Endometrial microvascular endothelial cells (primary cell): ENCODE data around the gene PGF. TPM values are rescaled to one million over a fixed set of nuclear protein-coding genes. Genes with fewer than 3 reads are reported as not detected.

Source experiments
- in situ Hi-C: cut with HindIII; loops from 2 replicates; pipeline ENCODE4 v1.10.0; 2017; ENCODE audit warnings: low sequenced_read_pairs, low pct_unique_long_range_greater_than_20kb; ENCODE audit errors: inconsistent ontology term
- total RNA-seq: library from RNA; depleted of rRNA; stranded (reverse); fragments of >200 nt; gene quantifications from one replicate; pipeline ENCODE4 v1.2.3, GENCODE V29; 2015; ENCODE audit errors: inconsistent ontology term

PGF gene
- total RNA-seq, 1 donor from 2014 or later = 80.7 TPM

- in situ Hi-C loops = no loop called here
Observed at GRCh38 chr14:74979442-74980397, 24.3 kb upstream of the PGF start.

- in situ Hi-C loops = no loop called here
Observed at GRCh38 chr14:74979029-74979428, 23.6 kb upstream of the PGF start.

- in situ Hi-C loops = no loop called here
Observed at GRCh38 chr14:74978416-74978947, 23.1 kb upstream of the PGF start.

GRCh38 chr14:74977901-74978385 lies 22.5 kb upstream of the PGF start:
- in situ Hi-C loops = no loop called here

GRCh38 chr14:74977164-74977900 lies 21.9 kb upstream of the PGF start:
- in situ Hi-C loops = no loop called here

GRCh38 chr14:74976264-74977113 lies 21.1 kb upstream of the PGF start:
- in situ Hi-C loops = no loop called here

GRCh38 chr14:74975059-74975810 lies 19.8 kb upstream of the PGF start:
- in situ Hi-C loops = no loop called here

GRCh38 chr14:74974364-74975058 lies 19.1 kb upstream of the PGF start:
- in situ Hi-C loops = no loop called here

GRCh38 chr14:74973905-74974363 lies 18.5 kb upstream of the PGF start:
- in situ Hi-C loops = no loop called here

GRCh38 chr14:74973003-74973653 lies 17.7 kb upstream of the PGF start:
- in situ Hi-C loops = no loop called here

GRCh38 chr14:74968811-74969210 lies 13.4 kb upstream of the PGF start:
- in situ Hi-C loops = no loop called here

GRCh38 chr14:74965486-74966153 lies 10.2 kb upstream of the PGF start:
- in situ Hi-C loops = no loop called here

- in situ Hi-C loops = loop anchor here (5.0 kb wide), 1 partner anchor 112 kb away; no protein-coding TSS in a partner anchor
Observed at GRCh38 chr14:74964787-74965485, 9.5 kb upstream of the PGF start.

GRCh38 chr14:74963705-74964271 lies 8.4 kb upstream of the PGF start:
- in situ Hi-C loops = loop anchor here (5.0 kb wide), 1 partner anchor 114 kb away; no protein-coding TSS in a partner anchor

GRCh38 chr14:74963178-74963704 lies 7.8 kb upstream of the PGF start:
- in situ Hi-C loops = loop anchor here (5.0 kb wide), 1 partner anchor 114 kb away; no protein-coding TSS in a partner anchor
